HFFc6 (cell line): ENCODE results near the gene LSP1. TPM values are rescaled to one million over a fixed set of nuclear protein-coding genes. Genes with fewer than 3 reads are reported as not detected.
"Not testable (repeated sequence)": the region's sequence is repeated elsewhere in the genome, so short reads cannot be mapped to it uniquely, and the experiment has no call there.

Experiments
- DNase-seq: peaks from one replicate; pipeline ENCODE4 v3.0.0-alpha.2; 2018
- H3K27ac Mint-ChIP-seq: 2 replicates; pipeline ENCODE4 v1.8.0; 2020; ENCODE audit warnings: mild to moderate bottlenecking, mixed read lengths
- H3K27me3 Mint-ChIP-seq: 2 replicates; pipeline ENCODE4 v1.8.0; 2021; ENCODE audit warnings: mild to moderate bottlenecking, moderate library complexity, mixed read lengths; ENCODE audit not compliant: insufficient read depth
- H3K36me3 Mint-ChIP-seq: 2 replicates; pipeline ENCODE4 v1.8.0; 2021; ENCODE audit warnings: low read depth, mixed read lengths
- H3K4me1 Mint-ChIP-seq: 2 replicates; pipeline ENCODE4 v1.8.0; 2020; ENCODE audit warnings: low read depth, mixed read lengths
- H3K4me3 Mint-ChIP-seq: 2 replicates; pipeline ENCODE4 v1.8.0; 2020; ENCODE audit warnings: mild to moderate bottlenecking, moderate library complexity, mixed read lengths
- H3K9me3 Mint-ChIP-seq: 2 replicates; pipeline ENCODE4 v1.8.0; 2020; ENCODE audit warnings: mild to moderate bottlenecking, mixed read lengths
- CTCF ChIP-seq: fragments of 200-600 bp; sonication (generic); IDR thresholded peaks from 2 replicates; pipeline ENCODE4 v1.5.0; 2021; ENCODE audit warnings: antibody characterized with exemption, mild to moderate bottlenecking
- total RNA-seq, 6 experiments: library from RNA; stranded (reverse); fragmentation: NEBNext Ultra II Directional; extraction: Animal tissue kit (Norgen Biotek cat#: 25700); gene quantifications; 2 replicates in 1 of 6; 3 replicates in 5 of 6; pipeline ENCODE4 v1.2.3, GENCODE V29; 2021

LSP1 gene
- total RNA-seq, 6 experiments from 2014 or later, result 0.18 to 2.6 (median 0.27) TPM; not detected in 2

- Mint-ChIP-seq H3K9me3 (no peaks in the 10 kb centered on the region), H3K4me3 (no peak overlapping the region), H3K27ac (no peak overlapping the region), H3K36me3 (no peaks in the 10 kb centered on the region), H3K4me1 (no peaks in the 10 kb centered on the region), H3K27me3 (peaks cover 2% of the 10 kb centered on the region)
- no peak for DNase-seq
- no peak for TF ChIP-seq CTCF
Observed at GRCh38 chr11:1875093-1875850, 22.4 kb downstream of the LSP1 start.

GRCh38 chr11:1875851-1876301, 23.0 kb downstream of the LSP1 start:
- not testable (repeated sequence) for H3K9me3 Mint-ChIP-seq, H3K4me1 Mint-ChIP-seq, H3K27ac Mint-ChIP-seq, DNase-seq, H3K4me3 Mint-ChIP-seq, H3K27me3 Mint-ChIP-seq, H3K36me3 Mint-ChIP-seq

- DNase-seq, result no peak
- Mint-ChIP-seq H3K4me1 (no peaks in the 10 kb centered on the region), H3K27me3 (peaks cover 2% of the 10 kb centered on the region; the same call in 1 of the 2 replicates), H3K27ac (no peak overlapping the region), H3K4me3 (peak overlapping the region; percentile 49; the same call in 1 of the 2 replicates), H3K36me3 (no peaks in the 10 kb centered on the region), H3K9me3 (no peaks in the 10 kb centered on the region)
- peak; percentile 77 for TF ChIP-seq CTCF
Observed at GRCh38 chr11:1876361-1877063, 23.6 kb downstream of the LSP1 start.

GRCh38 chr11:1877211-1878136, 24.6 kb downstream of the LSP1 start:
- H3K27ac Mint-ChIP-seq, result no peak overlapping the region
- no peak overlapping the region for H3K4me3 Mint-ChIP-seq
- no peaks in the 10 kb centered on the region for H3K9me3 Mint-ChIP-seq
- TF ChIP-seq CTCF, result no peak
- no peaks in the 10 kb centered on the region for H3K4me1 Mint-ChIP-seq
- H3K36me3 Mint-ChIP-seq, result no peaks in the 10 kb centered on the region
- peaks cover 2% of the 10 kb centered on the region; the same call in 1 of the 2 replicates for H3K27me3 Mint-ChIP-seq
- no peak for DNase-seq

GRCh38 chr11:1878137-1879031, 25.5 kb downstream of the LSP1 start:
- no peak overlapping the region for H3K27ac Mint-ChIP-seq
- H3K4me3 Mint-ChIP-seq, result no peak overlapping the region
- peaks cover 2% of the 10 kb centered on the region; the same call in 1 of the 2 replicates for H3K27me3 Mint-ChIP-seq
- DNase-seq, result no peak
- no peak for TF ChIP-seq CTCF
- no peaks in the 10 kb centered on the region for H3K4me1 Mint-ChIP-seq
- no peaks in the 10 kb centered on the region for H3K36me3 Mint-ChIP-seq
- H3K9me3 Mint-ChIP-seq, result no peaks in the 10 kb centered on the region
